PC-9 (cell line): ENCODE results near the gene CHRNA5.

ENCODE experiments used
- CTCF ChIP-seq: fragments of 200-600 bp; sonication (generic); conservative IDR thresholded peaks from 2 replicates; pipeline ENCODE4 v1.6.1; 2017; ENCODE audit warnings: mixed run types, antibody characterized with exemption, mild to moderate bottlenecking, moderate library complexity
- EZH2 ChIP-seq: fragments of 200-600 bp; sonication (generic); IDR thresholded peaks from 2 replicates; pipeline ENCODE4 v1.8.0; 2017; ENCODE audit warnings: antibody characterized with exemption, low read depth

DNA sequence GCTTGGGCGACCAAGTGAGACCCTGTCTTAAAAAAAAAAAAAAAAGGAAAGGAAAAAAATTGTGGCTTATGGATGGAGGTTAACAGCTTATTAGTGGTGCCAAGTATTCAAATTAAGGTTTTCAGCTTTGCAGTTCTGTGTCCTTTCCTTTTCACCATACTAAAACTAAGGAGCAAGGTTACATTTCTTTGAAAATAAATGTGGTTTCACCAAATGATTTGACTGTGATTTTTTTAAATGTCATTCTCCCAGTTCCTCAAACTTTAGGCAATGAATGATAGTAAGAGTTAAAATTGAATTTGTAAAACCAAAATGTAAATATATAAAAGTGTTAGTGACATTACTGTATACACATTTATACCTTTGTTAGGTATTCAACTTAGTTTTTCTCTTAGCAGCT lies 9.6 kb downstream of the CHRNA5 start:
- TF ChIP-seq CTCF (no peak), EZH2 (no peak)
